WTC11 (cell line): ENCODE data around the gene MADD. TPM values are rescaled to one million over a fixed set of nuclear protein-coding genes. Genes with fewer than 3 reads are reported as not detected.

Experiments
- ATAC-seq: fragments of 200-7000 bp; cut with Tn5 transposase; 2 replicates; pipeline ENCODE4 v1.10.0; 2021; ENCODE audit warnings: mild to moderate bottlenecking, moderate library complexity
- CTCF ChIA-PET: fragments of 300-600 bp; sonication (Branson Sonifier 250); formaldehyde crosslinking; loops from one replicate; lab custom pipeline; 2021; ENCODE audit warnings: antibody characterized with exemption; lab: Charles Lee
- POLR2A ChIA-PET: fragments of 350-600 bp; sonication (Branson Sonifier 250); formaldehyde crosslinking; loops from one replicate; lab custom pipeline; 2021; ENCODE audit warnings: antibody characterized with exemption; lab: Charles Lee
- DNase-seq: peaks from one replicate; pipeline ENCODE4 v3.0.0; 2021; ENCODE audit warnings: low spot score
- H3K27ac Mint-ChIP-seq: 2 replicates; pipeline ENCODE4 v1.8.0; 2021; ENCODE audit warnings: mixed read lengths
- H3K27me3 Mint-ChIP-seq: 2 replicates; pipeline ENCODE4 v1.8.0; 2021; ENCODE audit warnings: low read depth, mild to moderate bottlenecking, moderate library complexity, mixed read lengths
- H3K36me3 Mint-ChIP-seq: 2 replicates; pipeline ENCODE4 v1.8.0; 2021; ENCODE audit warnings: mixed read lengths
- H3K4me1 Mint-ChIP-seq: 2 replicates; pipeline ENCODE4 v1.8.0; 2022; ENCODE audit warnings: mixed read lengths
- H3K4me3 Mint-ChIP-seq: 2 replicates; pipeline ENCODE4 v1.8.0; 2021; ENCODE audit warnings: mild to moderate bottlenecking, moderate library complexity, mixed read lengths
- H3K9me3 Mint-ChIP-seq: 2 replicates; pipeline ENCODE4 v1.8.0; 2021; ENCODE audit warnings: mixed read lengths
- ATF3 ChIP-seq: sonication (generic); formaldehyde crosslinking; conservative IDR thresholded peaks from 2 replicates; pipeline ENCODE4 v1.8.1; 2022; ENCODE audit warnings: mild to moderate bottlenecking, missing genetic modification reagents
- CDX4 ChIP-seq: fragments of 250-450 bp; sonication (Bioruptor Pico); IDR thresholded peaks from 2 replicates; pipeline ENCODE4 v1.9.0; 2021; ENCODE audit warnings: moderate library complexity, mild to moderate bottlenecking, inconsistent platforms, borderline replicate concordance
- ESRRA ChIP-seq: sonication (generic); formaldehyde crosslinking; IDR thresholded peaks from 2 replicates; pipeline ENCODE4 v1.8.1; 2022; ENCODE audit warnings: mild to moderate bottlenecking, missing genetic modification reagents, borderline replicate concordance
- FOXJ3 ChIP-seq: sonication (generic); formaldehyde crosslinking; IDR thresholded peaks from 2 replicates; pipeline ENCODE4 v1.9.0; 2021; ENCODE audit warnings: missing genetic modification reagents, mild to moderate bottlenecking, borderline replicate concordance
- FOXK1 ChIP-seq: sonication (generic); formaldehyde crosslinking; IDR thresholded peaks from 2 replicates; pipeline ENCODE4 v1.8.0; 2022; ENCODE audit warnings: mild to moderate bottlenecking, moderate library complexity, missing genetic modification reagents
- GABPB1 ChIP-seq: sonication (generic); formaldehyde crosslinking; IDR thresholded peaks from 2 replicates; pipeline ENCODE4 v1.8.1; 2023; ENCODE audit warnings: mild to moderate bottlenecking, missing genetic modification reagents
- JUN ChIP-seq: sonication (generic); formaldehyde crosslinking; IDR thresholded peaks from 2 replicates; pipeline ENCODE4 v1.8.0; 2023; ENCODE audit warnings: mild to moderate bottlenecking, missing genetic modification reagents
- MLX ChIP-seq: sonication (generic); formaldehyde crosslinking; IDR thresholded peaks from 2 replicates; pipeline ENCODE4 v1.8.1; 2023; ENCODE audit warnings: mild to moderate bottlenecking, missing genetic modification reagents, moderate library complexity
- NFYB ChIP-seq: sonication (generic); formaldehyde crosslinking; conservative IDR thresholded peaks from 2 replicates; pipeline ENCODE4 v1.8.0; 2022; ENCODE audit warnings: low read depth, missing genetic modification reagents
- NR1H2 ChIP-seq: sonication (generic); formaldehyde crosslinking; IDR thresholded peaks from 2 replicates; pipeline ENCODE4 v1.9.0; 2021; ENCODE audit warnings: mild to moderate bottlenecking, moderate library complexity, missing genetic modification reagents
- RORB ChIP-seq: fragments of 250-450 bp; sonication (Bioruptor Pico); IDR thresholded peaks from 2 replicates; pipeline ENCODE4 v1.9.0; 2021; ENCODE audit warnings: mild to moderate bottlenecking
- STAT6 ChIP-seq: sonication (generic); formaldehyde crosslinking; conservative IDR thresholded peaks from 2 replicates; pipeline ENCODE4 v1.8.1; 2023; ENCODE audit warnings: mild to moderate bottlenecking, low read depth, missing genetic modification reagents, moderate library complexity
- TP53 ChIP-seq: sonication (generic); formaldehyde crosslinking; IDR thresholded peaks from 2 replicates; pipeline ENCODE4 v1.8.1; 2023; ENCODE audit warnings: mild to moderate bottlenecking, missing genetic modification reagents
- ZNF219 ChIP-seq: sonication (generic); formaldehyde crosslinking; IDR thresholded peaks from 2 replicates; pipeline ENCODE4 v1.8.0; 2023; ENCODE audit warnings: missing genetic modification reagents, mild to moderate bottlenecking, borderline replicate concordance
- ZNF423 ChIP-seq: fragments of 250-450 bp; sonication (Bioruptor Pico); IDR thresholded peaks from 2 replicates; pipeline ENCODE4 v2.1.2; 2022; ENCODE audit warnings: mild to moderate bottlenecking, moderate library complexity
- total RNA-seq: library from RNA; stranded (reverse); gene quantifications from 3 replicates; pipeline ENCODE4 v1.2.3, GENCODE V29; 2021
- TF ChIP-seq, protein P1 (sequence below): sonication (generic); formaldehyde crosslinking; IDR thresholded peaks from 2 replicates; pipeline ENCODE4 v1.8.1; 2022; ENCODE audit warnings: missing genetic modification reagents, borderline replicate concordance
- TF ChIP-seq, protein P2 (sequence below): fragments of 200-600 bp; IDR thresholded peaks from 2 replicates; pipeline ENCODE4 v1.8.0; 2022; ENCODE audit warnings: antibody characterized with exemption

The MADD gene
- total RNA-seq, 1 experiment from 2014 or later = 47.5 TPM

- TF ChIP-seq STAT6 (CRISPR knock-in tag) = no peak
- TF ChIP-seq ESRRA (CRISPR knock-in tag) = no peak
- TF ChIP-seq, all 79 proteins: peak for 0
Measured at GRCh38 chr11:47359162-47359561, 89.2 kb downstream of the MADD start (continued).

- POLR2A ChIA-PET = no interaction called here
- ATAC-seq = no peak
- no peaks in the 10 kb centered on the region for H3K27me3 Mint-ChIP-seq
- no peak for TF ChIP-seq ZNF219 (CRISPR knock-in tag)
- TF ChIP-seq CDX4 (CRISPR knock-in tag) = no peak
- TF ChIP-seq, protein P1, sequence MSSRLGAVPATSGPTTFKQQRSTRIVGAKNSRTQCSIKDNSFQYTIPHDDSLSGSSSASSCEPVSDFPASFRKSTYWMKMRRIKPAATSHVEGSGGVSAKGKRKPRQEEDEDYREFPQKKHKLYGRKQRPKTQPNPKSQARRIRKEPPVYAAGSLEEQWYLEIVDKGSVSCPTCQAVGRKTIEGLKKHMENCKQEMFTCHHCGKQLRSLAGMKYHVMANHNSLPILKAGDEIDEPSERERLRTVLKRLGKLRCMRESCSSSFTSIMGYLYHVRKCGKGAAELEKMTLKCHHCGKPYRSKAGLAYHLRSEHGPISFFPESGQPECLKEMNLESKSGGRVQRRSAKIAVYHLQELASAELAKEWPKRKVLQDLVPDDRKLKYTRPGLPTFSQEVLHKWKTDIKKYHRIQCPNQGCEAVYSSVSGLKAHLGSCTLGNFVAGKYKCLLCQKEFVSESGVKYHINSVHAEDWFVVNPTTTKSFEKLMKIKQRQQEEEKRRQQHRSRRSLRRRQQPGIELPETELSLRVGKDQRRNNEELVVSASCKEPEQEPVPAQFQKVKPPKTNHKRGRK (CRISPR knock-in tag) = no peak
- TF ChIP-seq TP53 = no peak
- TF ChIP-seq, all 79 proteins: peak for 0
- Mint-ChIP-seq H3K4me3 (no peak overlapping the region), H3K27ac (no peak overlapping the region; the same call in 1 of the 2 replicates), H3K9me3 (no peaks in the 10 kb centered on the region), H3K4me1 (peaks cover 1% of the 10 kb centered on the region), H3K36me3 (no peaks in the 10 kb centered on the region)
- CTCF ChIA-PET = interaction anchor here (1.0 kb wide), 1 partner anchor 126 kb away, joined by 3 read pairs; no protein-coding TSS in a partner anchor
- DNase-seq = no peak
Measured at GRCh38 chr11:47359586-47359985, 89.7 kb downstream of the MADD start.

DNA sequence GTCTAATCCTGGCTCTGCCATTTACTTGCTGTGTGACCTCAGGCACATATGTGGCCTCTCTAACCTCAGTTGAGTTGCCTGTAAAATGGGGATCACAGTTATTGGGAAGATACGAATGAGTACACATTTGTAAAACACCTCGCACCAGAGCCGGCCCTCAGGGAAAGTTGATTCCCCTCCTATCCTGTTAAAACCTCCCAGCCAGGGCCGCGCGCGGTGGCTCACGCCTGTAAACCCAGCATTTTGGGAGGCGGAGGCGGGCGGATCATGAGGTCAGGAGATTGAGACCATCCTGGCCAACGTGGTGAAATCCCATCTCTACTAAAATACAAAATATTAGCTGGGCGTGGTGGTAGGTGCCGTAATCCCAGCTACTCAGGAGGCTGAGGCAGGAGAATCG lies 90.4 kb downstream of the MADD start:
- H3K27me3 Mint-ChIP-seq = no peaks in the 10 kb centered on the region
- H3K4me1 Mint-ChIP-seq = no peaks in the 10 kb centered on the region
- DNase-seq = no peak
- POLR2A ChIA-PET = no interaction called here
- H3K9me3 Mint-ChIP-seq = no peaks in the 10 kb centered on the region
- no peak overlapping the region for H3K4me3 Mint-ChIP-seq
- TF ChIP-seq NR1H2 (no peak), FOXK1 (no peak), MLX (CRISPR knock-in tag) (no peak), NFYB (CRISPR knock-in tag) (no peak), JUN (CRISPR knock-in tag) (no peak), FOXJ3 (CRISPR knock-in tag) (no peak), ATF3 (no peak), ZNF423 (CRISPR knock-in tag) (no peak), RORB (CRISPR knock-in tag) (no peak), GABPB1 (CRISPR knock-in tag) (no peak)
- TF ChIP-seq, protein P2, sequence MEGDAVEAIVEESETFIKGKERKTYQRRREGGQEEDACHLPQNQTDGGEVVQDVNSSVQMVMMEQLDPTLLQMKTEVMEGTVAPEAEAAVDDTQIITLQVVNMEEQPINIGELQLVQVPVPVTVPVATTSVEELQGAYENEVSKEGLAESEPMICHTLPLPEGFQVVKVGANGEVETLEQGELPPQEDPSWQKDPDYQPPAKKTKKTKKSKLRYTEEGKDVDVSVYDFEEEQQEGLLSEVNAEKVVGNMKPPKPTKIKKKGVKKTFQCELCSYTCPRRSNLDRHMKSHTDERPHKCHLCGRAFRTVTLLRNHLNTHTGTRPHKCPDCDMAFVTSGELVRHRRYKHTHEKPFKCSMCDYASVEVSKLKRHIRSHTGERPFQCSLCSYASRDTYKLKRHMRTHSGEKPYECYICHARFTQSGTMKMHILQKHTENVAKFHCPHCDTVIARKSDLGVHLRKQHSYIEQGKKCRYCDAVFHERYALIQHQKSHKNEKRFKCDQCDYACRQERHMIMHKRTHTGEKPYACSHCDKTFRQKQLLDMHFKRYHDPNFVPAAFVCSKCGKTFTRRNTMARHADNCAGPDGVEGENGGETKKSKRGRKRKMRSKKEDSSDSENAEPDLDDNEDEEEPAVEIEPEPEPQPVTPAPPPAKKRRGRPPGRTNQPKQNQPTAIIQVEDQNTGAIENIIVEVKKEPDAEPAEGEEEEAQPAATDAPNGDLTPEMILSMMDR = no peak
- no peak for ATAC-seq
- no peak overlapping the region for H3K27ac Mint-ChIP-seq
- H3K36me3 Mint-ChIP-seq = no peaks in the 10 kb centered on the region
- CTCF ChIA-PET = interaction anchor here (0.7 to 0.9 kb wide), 2 partner anchors 13 to 207 kb away, joined by 3 read pairs; no protein-coding TSS in a partner anchor
